ENCODE data around the gene SLC24A4. TPM values are rescaled to one million over a fixed set of nuclear protein-coding genes. Genes with fewer than 3 reads are reported as not detected.
A peak's percentile ranks its signal among the peaks of the same experiment; 100 is the strongest.

Gene SLC24A4
- total RNA-seq, 1 donor from 2014 or later: not detected

DNA sequence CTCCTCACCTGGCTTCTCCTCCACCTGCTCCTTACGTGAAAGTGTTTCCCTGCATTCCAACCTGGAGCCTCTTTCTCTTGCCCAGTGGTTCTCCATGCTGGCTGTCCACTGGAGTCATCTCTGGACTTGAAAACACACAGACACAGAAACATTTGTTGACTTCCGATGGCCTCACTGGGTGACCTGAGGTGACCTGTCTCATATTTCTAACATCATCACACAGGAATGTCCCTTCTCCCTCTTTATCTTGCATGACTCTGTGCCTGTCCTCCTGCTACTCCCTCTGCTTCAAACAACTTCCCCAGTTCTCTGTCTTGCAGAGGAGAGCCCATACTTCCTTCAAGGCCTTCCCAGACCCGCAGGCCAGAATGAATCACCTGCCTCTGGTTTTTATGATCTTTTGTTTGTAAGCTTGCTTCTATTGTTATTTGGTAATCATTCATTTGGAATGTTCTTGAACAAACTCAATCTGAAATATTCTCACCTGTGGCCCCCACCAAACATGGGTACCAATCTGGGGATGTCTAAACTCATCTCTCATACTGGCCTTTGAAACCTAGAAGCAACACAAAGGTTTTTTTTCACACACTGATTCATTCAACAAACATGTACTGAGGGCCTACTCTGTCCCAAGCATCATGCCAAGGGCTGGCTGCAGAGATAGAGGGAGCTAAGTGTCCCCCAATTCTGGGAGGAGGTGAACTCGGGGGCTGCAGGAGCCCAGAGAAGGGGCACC, 181.0 kb downstream of the SLC24A4 start:
- Histone ChIP-seq H3K27me3 (ENCODE audit: control insufficient read depth, insufficient read depth, low read length) (no peaks in the 10 kb centered on the region), H3K4me3 (ENCODE audit: low read depth, low read length) (no peak overlapping the region), H3K36me3 (ENCODE audit: control insufficient read depth, insufficient read depth, low read length) (no peaks in the 10 kb centered on the region)
- FAIRE-seq (peak; percentile 76), DNase-seq (ENCODE audit: low read depth) (peak; percentile 92)
- TF ChIP-seq, protein P1, sequence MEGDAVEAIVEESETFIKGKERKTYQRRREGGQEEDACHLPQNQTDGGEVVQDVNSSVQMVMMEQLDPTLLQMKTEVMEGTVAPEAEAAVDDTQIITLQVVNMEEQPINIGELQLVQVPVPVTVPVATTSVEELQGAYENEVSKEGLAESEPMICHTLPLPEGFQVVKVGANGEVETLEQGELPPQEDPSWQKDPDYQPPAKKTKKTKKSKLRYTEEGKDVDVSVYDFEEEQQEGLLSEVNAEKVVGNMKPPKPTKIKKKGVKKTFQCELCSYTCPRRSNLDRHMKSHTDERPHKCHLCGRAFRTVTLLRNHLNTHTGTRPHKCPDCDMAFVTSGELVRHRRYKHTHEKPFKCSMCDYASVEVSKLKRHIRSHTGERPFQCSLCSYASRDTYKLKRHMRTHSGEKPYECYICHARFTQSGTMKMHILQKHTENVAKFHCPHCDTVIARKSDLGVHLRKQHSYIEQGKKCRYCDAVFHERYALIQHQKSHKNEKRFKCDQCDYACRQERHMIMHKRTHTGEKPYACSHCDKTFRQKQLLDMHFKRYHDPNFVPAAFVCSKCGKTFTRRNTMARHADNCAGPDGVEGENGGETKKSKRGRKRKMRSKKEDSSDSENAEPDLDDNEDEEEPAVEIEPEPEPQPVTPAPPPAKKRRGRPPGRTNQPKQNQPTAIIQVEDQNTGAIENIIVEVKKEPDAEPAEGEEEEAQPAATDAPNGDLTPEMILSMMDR (IDR thresholded peaks at IDR 0.05; ENCODE audit: insufficient read depth, low read length, severe bottlenecking): no peak

DNA sequence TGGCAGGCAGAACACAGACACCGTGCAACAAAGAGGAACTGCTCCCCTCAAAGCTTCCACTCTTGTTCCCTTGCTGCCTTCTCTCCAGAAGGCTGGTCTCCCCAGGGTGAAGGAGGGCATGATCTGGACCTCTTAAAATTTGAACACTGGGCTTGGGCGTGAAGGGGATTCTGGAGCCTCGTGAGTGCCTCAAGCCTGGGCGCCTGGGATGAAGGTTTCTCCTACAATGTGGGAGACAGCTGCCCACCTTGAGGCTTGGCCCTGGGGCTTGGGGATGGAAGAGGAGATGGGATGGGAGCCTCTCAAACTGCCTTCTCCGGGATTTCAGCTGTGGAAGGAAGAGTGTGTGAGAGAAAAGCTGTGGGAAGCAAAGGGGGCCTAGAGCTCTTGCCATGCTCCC, 182.9 kb downstream of the SLC24A4 start:
- H3K36me3 ChIP-seq (ENCODE audit: control insufficient read depth, insufficient read depth, low read length): no peaks in the 10 kb centered on the region
- H3K27me3 ChIP-seq (ENCODE audit: control insufficient read depth, insufficient read depth, low read length): no peaks in the 10 kb centered on the region
- TF ChIP-seq, protein P1 (IDR thresholded peaks at IDR 0.05; ENCODE audit: insufficient read depth, low read length, severe bottlenecking): no peak
- FAIRE-seq (no peak), DNase-seq (ENCODE audit: low read depth) (no peak)
- no peak overlapping the region for H3K4me3 ChIP-seq (ENCODE audit: low read depth, low read length)

DNA sequence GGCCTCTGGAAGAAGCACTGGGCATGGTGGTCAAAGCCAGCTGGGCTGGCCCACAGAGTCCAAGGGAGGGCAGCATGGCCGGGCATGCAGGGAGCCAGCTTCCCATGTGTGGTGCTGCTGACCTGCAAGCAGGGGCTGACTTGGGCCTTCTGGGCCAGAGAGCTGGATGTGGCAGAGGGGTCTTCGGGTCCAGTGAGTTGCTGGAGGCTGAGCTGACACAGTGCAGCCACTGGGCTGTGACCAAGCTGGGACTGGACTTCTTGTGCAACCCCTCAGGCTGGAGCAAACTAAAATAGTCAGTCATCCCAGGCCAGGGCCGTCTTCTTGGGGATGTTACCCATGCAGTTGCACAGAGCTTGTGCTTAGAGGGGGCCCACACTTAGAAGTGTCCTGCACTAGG, 183.3 kb downstream of the SLC24A4 start:
- DNase-seq (ENCODE audit: low read depth): no peak
- Histone ChIP-seq H3K4me3 (ENCODE audit: low read depth, low read length) (no peak overlapping the region), H3K36me3 (ENCODE audit: control insufficient read depth, insufficient read depth, low read length) (no peaks in the 10 kb centered on the region), H3K27me3 (ENCODE audit: control insufficient read depth, insufficient read depth, low read length) (no peaks in the 10 kb centered on the region)
- peak; percentile 40 for FAIRE-seq
- TF ChIP-seq, protein P1 (IDR thresholded peaks at IDR 0.05; ENCODE audit: insufficient read depth, low read length, severe bottlenecking): no peak

DNA sequence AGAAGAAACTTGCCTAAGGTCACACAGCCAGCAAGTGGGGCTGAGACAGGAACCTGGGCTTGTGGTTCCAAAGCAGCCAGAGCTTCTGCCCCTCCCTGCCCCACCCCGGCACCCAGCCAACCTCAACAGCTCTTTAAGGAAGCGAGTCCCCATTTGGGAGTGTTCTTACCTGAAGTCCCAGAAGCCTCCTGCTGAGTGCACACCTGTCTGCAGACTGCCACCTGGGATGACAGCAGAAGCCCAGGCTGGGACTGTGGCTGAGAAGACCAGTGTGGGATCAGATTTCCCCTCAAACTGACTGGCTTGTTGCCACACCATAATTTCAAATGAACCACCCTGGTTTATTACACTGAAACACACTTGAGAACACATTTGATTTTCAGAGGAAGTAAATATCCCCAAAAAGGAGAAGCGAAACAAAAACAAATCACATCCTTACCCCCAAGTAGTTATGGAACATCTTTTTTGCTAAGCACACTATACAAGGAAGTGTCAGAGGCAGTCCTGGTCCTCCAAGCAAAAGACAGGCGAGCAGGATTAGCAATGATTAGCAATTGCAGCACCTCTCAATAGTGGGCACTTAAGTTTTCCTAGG, 184.3 kb downstream of the SLC24A4 start:
- FAIRE-seq (no peak), DNase-seq (ENCODE audit: low read depth) (peak; percentile 17)
- no peaks in the 10 kb centered on the region for H3K27me3 ChIP-seq (ENCODE audit: control insufficient read depth, insufficient read depth, low read length)
- H3K4me3 ChIP-seq (ENCODE audit: low read depth, low read length): no peak overlapping the region
- H3K36me3 ChIP-seq (ENCODE audit: control insufficient read depth, insufficient read depth, low read length): no peaks in the 10 kb centered on the region
- TF ChIP-seq, protein P1 (IDR thresholded peaks at IDR 0.05; ENCODE audit: insufficient read depth, low read length, severe bottlenecking): no peak

DNA sequence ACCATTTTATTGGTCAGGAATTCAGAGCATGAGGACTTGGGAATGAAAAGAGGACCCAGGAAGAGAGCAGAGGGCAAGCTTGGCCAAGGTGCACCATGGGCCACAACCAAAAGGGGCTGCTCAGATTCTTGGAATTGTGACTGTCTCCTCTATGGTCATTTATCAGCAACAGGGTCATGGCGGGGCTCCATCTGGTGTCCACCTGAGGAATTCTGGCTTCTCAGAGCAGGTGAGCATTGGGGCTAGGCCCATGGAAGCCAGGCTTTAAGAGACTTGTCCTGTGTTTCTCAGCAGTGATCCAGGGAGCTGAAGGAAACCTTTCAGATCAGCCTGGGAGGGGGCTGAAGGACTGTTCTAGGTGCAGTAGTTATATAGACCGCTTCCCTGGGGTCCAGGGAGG, 188.0 kb downstream of the SLC24A4 start:
- TF ChIP-seq, protein P1 (IDR thresholded peaks at IDR 0.05; ENCODE audit: insufficient read depth, low read length, severe bottlenecking): no peak

More for the DNA sequence above, 188.0 kb downstream of the SLC24A4 start:
- Histone ChIP-seq H3K36me3 (ENCODE audit: control insufficient read depth, insufficient read depth, low read length) (no peaks in the 10 kb centered on the region), H3K27me3 (ENCODE audit: control insufficient read depth, insufficient read depth, low read length) (no peaks in the 10 kb centered on the region), H3K4me3 (ENCODE audit: low read depth, low read length) (no peak overlapping the region)
- FAIRE-seq (no peak), DNase-seq (ENCODE audit: low read depth) (no peak)

All from bronchial epithelial cell (primary cell).